Stomach (tissue), 4 donors: ENCODE data around the gene MRI1.

Experiments used
- EP300 ChIP-seq: sonication (generic); formaldehyde crosslinking; IDR thresholded peaks from one replicate; pipeline ENCODE4 v1.6.1; 2017; ENCODE audit warnings: antibody characterized with exemption
- POLR2A ChIP-seq, 4 donors: fragments of 450-650 bp; IDR thresholded peaks; one replicate each; pipeline ENCODE4 v1.6.1; 2016; ENCODE audit warnings: antibody characterized with exemption in 4 of 4, control low read depth in 2 of 4, mild to moderate bottlenecking in 1 of 4, moderate library complexity in 1 of 4

- TF ChIP-seq EP300 (no peak), POLR2A (IDR thresholded peaks at IDR 0.05) (no peak)
Measured at GRCh38 chr19:13804830-13805683, 40.7 kb downstream of the MRI1 start.
